ENCODE data around the gene SPAG8.

The SPAG8 gene

DNA sequence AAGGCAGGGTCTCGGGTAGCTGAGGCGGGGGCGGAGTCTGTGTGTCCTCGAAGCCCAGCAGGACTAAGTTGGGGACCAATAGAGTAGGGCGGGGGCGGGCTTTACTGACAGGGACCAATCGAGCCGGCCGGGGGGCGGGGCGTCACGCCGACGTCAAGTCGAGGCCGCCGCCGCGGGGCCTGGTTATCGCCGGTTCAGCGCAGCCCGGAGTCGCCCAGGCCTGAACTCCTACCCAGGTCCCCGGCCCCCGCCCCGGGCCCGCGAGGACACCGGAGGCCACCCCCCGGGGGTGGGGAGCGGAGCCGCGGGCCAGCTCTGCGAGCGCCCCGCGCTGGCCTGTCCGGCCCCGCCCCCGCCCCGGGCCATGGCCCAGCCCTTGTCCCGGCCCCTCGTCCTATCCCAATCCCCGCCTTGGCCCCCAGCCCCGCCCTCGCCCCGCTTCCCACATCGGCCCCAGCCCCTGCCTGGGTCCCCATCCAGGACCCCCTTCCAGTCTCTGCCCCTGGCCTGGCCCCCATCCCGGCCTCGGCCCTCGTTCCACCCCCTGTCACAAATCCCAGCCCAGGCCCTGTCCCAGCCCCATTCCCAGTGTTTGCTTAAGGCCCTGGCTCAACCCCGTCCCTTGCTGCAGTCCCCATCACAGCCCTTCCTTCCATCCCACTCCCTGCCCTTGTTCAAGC, 17.2 kb upstream of the SPAG8 start, which contains the start of gene TMEM8B:
Gene TMEM8B (plus strand): TSS at position 145 of the 680 bp plus-strand sequence. CDS start 220 bp downstream, at position 365.
- peak within 1 kb of the TSS; percentile 83 for H2AFZ ChIP-seq
- H3K27ac ChIP-seq: peak within 1 kb of the TSS; percentile 64
- no peaks in the 10 kb centered on the region for H3K36me3 ChIP-seq (ENCODE audit: control insufficient read depth, insufficient read depth, low read length)
- no peaks in the 10 kb centered on the region for H3K9me3 ChIP-seq (ENCODE audit: control insufficient read depth, low read length)
- peaks cover 8% of the 10 kb centered on the region for H3K4me1 ChIP-seq
- H3K4me2 ChIP-seq (ENCODE audit: low read length): peak within 1 kb of the TSS; percentile 100
- peaks cover 3% of the 10 kb centered on the region for H3K79me2 ChIP-seq
- H3K9ac ChIP-seq: peak within 1 kb of the TSS; percentile 67
- H3K4me3 ChIP-seq (ENCODE audit: low read depth, low read length): peak within 1 kb of the TSS; percentile 77
- TF ChIP-seq, protein P1, sequence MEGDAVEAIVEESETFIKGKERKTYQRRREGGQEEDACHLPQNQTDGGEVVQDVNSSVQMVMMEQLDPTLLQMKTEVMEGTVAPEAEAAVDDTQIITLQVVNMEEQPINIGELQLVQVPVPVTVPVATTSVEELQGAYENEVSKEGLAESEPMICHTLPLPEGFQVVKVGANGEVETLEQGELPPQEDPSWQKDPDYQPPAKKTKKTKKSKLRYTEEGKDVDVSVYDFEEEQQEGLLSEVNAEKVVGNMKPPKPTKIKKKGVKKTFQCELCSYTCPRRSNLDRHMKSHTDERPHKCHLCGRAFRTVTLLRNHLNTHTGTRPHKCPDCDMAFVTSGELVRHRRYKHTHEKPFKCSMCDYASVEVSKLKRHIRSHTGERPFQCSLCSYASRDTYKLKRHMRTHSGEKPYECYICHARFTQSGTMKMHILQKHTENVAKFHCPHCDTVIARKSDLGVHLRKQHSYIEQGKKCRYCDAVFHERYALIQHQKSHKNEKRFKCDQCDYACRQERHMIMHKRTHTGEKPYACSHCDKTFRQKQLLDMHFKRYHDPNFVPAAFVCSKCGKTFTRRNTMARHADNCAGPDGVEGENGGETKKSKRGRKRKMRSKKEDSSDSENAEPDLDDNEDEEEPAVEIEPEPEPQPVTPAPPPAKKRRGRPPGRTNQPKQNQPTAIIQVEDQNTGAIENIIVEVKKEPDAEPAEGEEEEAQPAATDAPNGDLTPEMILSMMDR (IDR thresholded peaks at IDR 0.05): no peak
- H3K27me3 ChIP-seq (ENCODE audit: control insufficient read depth, insufficient read depth, low read length): no peaks in the 10 kb centered on the region

DNA sequence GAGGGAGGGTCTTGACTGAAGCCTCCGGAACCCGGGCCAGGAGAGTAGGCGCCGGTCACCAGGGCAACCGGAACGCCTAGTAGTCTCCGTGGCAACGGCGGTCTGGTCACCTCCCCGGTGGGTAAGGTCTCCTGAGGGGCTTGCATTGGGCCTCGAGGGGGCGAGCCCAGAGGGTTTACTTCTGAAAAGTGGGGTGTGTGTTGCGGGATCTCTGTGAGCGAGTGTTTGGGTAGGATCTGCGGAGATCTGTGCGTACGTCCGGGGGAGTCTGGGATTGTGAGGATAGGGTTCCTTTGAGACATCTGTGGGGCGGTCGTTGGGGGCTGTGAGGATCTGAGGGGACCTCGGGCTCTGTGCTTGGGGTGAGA, 16.6 kb upstream of the SPAG8 start, which contains the start of gene FAM221B:
Gene FAM221B (minus strand): TSS at position 17 of the 368 bp plus-strand sequence. CDS start 2,571 bp downstream, outside the sequence.
- H3K79me2 ChIP-seq: peaks cover 3% of the 10 kb centered on the region
- peak within 1 kb of the TSS; percentile 64 for H3K27ac ChIP-seq
- H3K4me3 ChIP-seq (ENCODE audit: low read depth, low read length): peak within 1 kb of the TSS; percentile 77
- H3K4me2 ChIP-seq (ENCODE audit: low read length): peak within 1 kb of the TSS; percentile 100
- H3K27me3 ChIP-seq (ENCODE audit: control insufficient read depth, insufficient read depth, low read length): no peaks in the 10 kb centered on the region
- TF ChIP-seq, protein P1 (IDR thresholded peaks at IDR 0.05): no peak
- H3K4me1 ChIP-seq: peaks cover 8% of the 10 kb centered on the region
- peak within 1 kb of the TSS; percentile 83 for H2AFZ ChIP-seq
- no peaks in the 10 kb centered on the region for H3K9me3 ChIP-seq (ENCODE audit: control insufficient read depth, low read length)
- no peaks in the 10 kb centered on the region for H3K36me3 ChIP-seq (ENCODE audit: control insufficient read depth, insufficient read depth, low read length)
- peak within 1 kb of the TSS; percentile 67 for H3K9ac ChIP-seq

DNA sequence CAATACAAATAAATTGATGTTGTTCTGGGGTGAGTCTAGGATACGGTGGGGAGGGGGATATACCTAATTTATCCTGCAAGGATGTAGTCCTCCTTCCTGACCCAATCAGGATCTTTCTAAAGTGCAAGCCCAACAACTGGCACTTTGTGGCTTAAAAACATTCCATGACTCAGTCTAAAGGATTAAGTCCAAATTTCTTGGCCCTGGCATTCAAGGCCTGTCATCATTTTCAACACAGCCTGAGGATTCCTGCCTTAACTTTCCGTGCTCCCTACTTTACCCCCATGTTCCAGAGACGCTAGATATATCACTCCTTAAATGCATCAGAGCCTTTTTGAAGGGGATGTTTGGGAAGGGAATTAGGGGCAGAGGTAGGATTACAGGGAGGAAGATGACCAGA, 15.4 kb upstream of the SPAG8 start:
- Histone ChIP-seq H2AFZ (no peak overlapping the region), H3K36me3 (ENCODE audit: control insufficient read depth, insufficient read depth, low read length) (no peaks in the 10 kb centered on the region), H3K4me2 (ENCODE audit: low read length) (no peak overlapping the region), H3K4me1 (peaks cover 2% of the 10 kb centered on the region), H3K9me3 (ENCODE audit: control insufficient read depth, low read length) (no peaks in the 10 kb centered on the region), H3K79me2 (peaks cover 3% of the 10 kb centered on the region), H3K27me3 (ENCODE audit: control insufficient read depth, insufficient read depth, low read length) (no peaks in the 10 kb centered on the region), H3K9ac (no peak overlapping the region), H3K27ac (no peak overlapping the region), H3K4me3 (ENCODE audit: low read depth, low read length) (no peak overlapping the region)
- TF ChIP-seq, protein P1 (IDR thresholded peaks at IDR 0.05): no peak

DNA sequence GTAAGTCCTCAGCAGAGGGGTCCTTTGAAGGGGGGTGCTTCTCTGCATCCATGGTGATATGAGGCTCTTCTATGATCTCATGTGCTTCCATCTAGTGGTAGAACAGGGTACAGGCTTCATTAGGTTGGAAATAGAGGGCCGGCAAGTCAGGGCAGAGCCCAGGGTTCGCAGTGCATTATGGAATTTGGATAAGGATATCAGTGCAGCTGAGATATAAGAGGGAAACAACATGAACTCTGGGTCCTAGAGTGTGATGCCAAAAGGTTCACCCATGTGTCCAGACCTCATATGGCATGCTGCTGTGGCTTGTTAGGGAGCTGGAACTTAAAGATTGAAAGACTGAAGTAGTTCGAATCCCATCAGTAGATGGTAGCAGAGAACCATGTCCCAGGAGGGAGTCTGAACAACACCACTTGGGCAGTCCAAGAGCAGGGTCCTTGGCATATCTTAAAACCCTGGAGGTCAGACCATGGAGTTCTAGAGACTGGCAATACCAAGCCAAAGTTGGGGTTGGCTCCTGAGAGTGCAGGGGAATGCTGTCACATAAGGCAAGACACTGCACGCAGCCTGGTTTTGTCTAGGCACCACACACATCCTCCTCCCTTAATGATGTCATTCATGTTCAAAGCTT, 14.1 kb upstream of the SPAG8 start:
- TF ChIP-seq, protein P1 (IDR thresholded peaks at IDR 0.05): peak; percentile 53
- no peak overlapping the region for H3K9ac ChIP-seq
- H3K79me2 ChIP-seq: peaks cover 3% of the 10 kb centered on the region
- peaks cover 2% of the 10 kb centered on the region for H3K4me1 ChIP-seq
- no peak overlapping the region for H3K4me3 ChIP-seq (ENCODE audit: low read depth, low read length)
- peak overlapping the region; percentile 64 for H2AFZ ChIP-seq
- H3K4me2 ChIP-seq (ENCODE audit: low read length): no peak overlapping the region
- H3K36me3 ChIP-seq (ENCODE audit: control insufficient read depth, insufficient read depth, low read length): no peaks in the 10 kb centered on the region
- H3K9me3 ChIP-seq (ENCODE audit: control insufficient read depth, low read length): no peaks in the 10 kb centered on the region
- H3K27me3 ChIP-seq (ENCODE audit: control insufficient read depth, insufficient read depth, low read length): no peaks in the 10 kb centered on the region
- H3K27ac ChIP-seq: no peak overlapping the region
